SK-N-MC (cell line): Measurements from ENCODE around the gene RBM19.

Source experiments
- EZH2 ChIP-seq: fragments of 200-600 bp; sonication (generic); IDR thresholded peaks from one replicate; pipeline ENCODE4 v1.6.1; 2017; ENCODE audit warnings: antibody characterized with exemption
- FOXP2 ChIP-seq: optimal IDR thresholded peaks from 2 replicates; pipeline ENCODE3; 2011; ENCODE audit warnings: mild to moderate bottlenecking, moderate library complexity; ENCODE audit not compliant: insufficient read depth; ENCODE audit errors: extremely low read length, control extremely low read depth
- POLR2AphosphoS5 ChIP-seq: IDR thresholded peaks from 2 replicates; pipeline ENCODE4 v1.6.1; 2012; ENCODE audit warnings: mild to moderate bottlenecking, low read depth, low read length, borderline replicate concordance

- TF ChIP-seq POLR2AphosphoS5 (no peak), EZH2 (no peak), FOXP2 (no peak)
Measured at GRCh38 chr12:113929312-113929989, 36.7 kb downstream of the RBM19 start.
